H9 (cell line): ENCODE measurements around the gene SLC25A4. TPM values are rescaled to one million over a fixed set of nuclear protein-coding genes. Genes with fewer than 3 reads are reported as not detected.
"Not testable (repeated sequence)": the region's sequence is repeated elsewhere in the genome, so short reads cannot be mapped to it uniquely, and the experiment has no call there.

Source experiments
- DNase-seq: peaks from one replicate; pipeline ENCODE4 v3.0.0-alpha.2; 2017
- H2AFZ ChIP-seq: one replicate; pipeline ENCODE4 v1.6.1; 2013; ENCODE audit warnings: mild to moderate bottlenecking, low read length, control low read depth, moderate library complexity
- H2AK5ac ChIP-seq: 2 replicates; pipeline ENCODE4 v1.6.1; 2013; ENCODE audit warnings: low read length, control low read depth, mixed read lengths; ENCODE audit not compliant: insufficient read length
- H2BK120ac ChIP-seq: one replicate; pipeline ENCODE4 v1.6.1; 2013; ENCODE audit warnings: low read depth, mild to moderate bottlenecking, low read length, control low read depth, inconsistent platforms; ENCODE audit not compliant: poor library complexity, severe bottlenecking
- H2BK12ac ChIP-seq: 2 replicates; pipeline ENCODE4 v1.6.1; 2013; ENCODE audit warnings: low read length, control low read depth, mixed read lengths, low read depth; ENCODE audit not compliant: insufficient read length
- H2BK15ac ChIP-seq: 2 replicates; pipeline ENCODE4 v1.6.1; 2013; ENCODE audit warnings: low read depth, low read length, control low read depth
- H2BK20ac ChIP-seq: one replicate; pipeline ENCODE4 v1.6.1; 2013; ENCODE audit warnings: low read depth, mild to moderate bottlenecking, low read length, control low read depth, inconsistent platforms; ENCODE audit not compliant: poor library complexity, severe bottlenecking
- H2BK5ac ChIP-seq: 2 replicates; pipeline ENCODE4 v1.6.1; 2013; ENCODE audit warnings: low read length, control low read depth, mixed read lengths; ENCODE audit not compliant: insufficient read length
- H3K14ac ChIP-seq: 2 replicates; pipeline ENCODE4 v1.6.1; 2013; ENCODE audit warnings: low read length, control low read depth; ENCODE audit not compliant: insufficient read depth
- H3K18ac ChIP-seq: 2 replicates; pipeline ENCODE4 v1.6.1; 2013; ENCODE audit warnings: low read depth, mild to moderate bottlenecking, mixed read lengths, low read length, control low read depth; ENCODE audit not compliant: insufficient read length
- H3K23ac ChIP-seq: 2 replicates; pipeline ENCODE4 v1.6.1; 2013; ENCODE audit warnings: low read length, control low read depth, mixed read lengths, low read depth; ENCODE audit not compliant: insufficient read length
- H3K23me2 ChIP-seq: 2 replicates; pipeline ENCODE4 v1.6.1; 2013; ENCODE audit warnings: low read depth, mild to moderate bottlenecking, mixed read lengths, low read length, control low read depth; ENCODE audit not compliant: insufficient read length, poor library complexity, severe bottlenecking
- H3K27ac ChIP-seq: 2 replicates; pipeline ENCODE4 v1.5.1; 2013; ENCODE audit warnings: low read length, control low read depth, mixed read lengths, low read depth; ENCODE audit not compliant: insufficient read length
- H3K27me3 ChIP-seq: 2 replicates; pipeline ENCODE4 v1.6.1; 2013; ENCODE audit warnings: low read length, control low read depth, inconsistent platforms; ENCODE audit not compliant: insufficient read depth
- H3K4ac ChIP-seq: 2 replicates; pipeline ENCODE4 v1.6.1; 2013; ENCODE audit warnings: low read depth, mild to moderate bottlenecking, control low read depth, inconsistent platforms, low read length, moderate library complexity
- H3K4me1 ChIP-seq: 2 replicates; pipeline ENCODE4 v1.6.1; 2013; ENCODE audit warnings: low read length, control low read depth, inconsistent platforms; ENCODE audit not compliant: insufficient read depth
- H3K4me2 ChIP-seq: 2 replicates; pipeline ENCODE4 v1.6.1; 2013; ENCODE audit warnings: low read length, control low read depth, mixed read lengths; ENCODE audit not compliant: insufficient read length, insufficient read depth
- H3K56ac ChIP-seq: 2 replicates; pipeline ENCODE4 v1.6.1; 2013; ENCODE audit warnings: low read depth, mild to moderate bottlenecking, mixed read lengths, low read length, control low read depth; ENCODE audit not compliant: insufficient read length
- H3K79me1 ChIP-seq: 2 replicates; pipeline ENCODE4 v1.6.1; 2013; ENCODE audit warnings: low read depth, mild to moderate bottlenecking, moderate library complexity, low read length, control low read depth, inconsistent platforms; ENCODE audit not compliant: insufficient read depth, poor library complexity, severe bottlenecking
- H3K79me2 ChIP-seq: 2 replicates; pipeline ENCODE4 v1.6.1; 2013; ENCODE audit warnings: low read length, control low read depth, inconsistent platforms; ENCODE audit not compliant: insufficient read depth
- H3K9ac ChIP-seq: 2 replicates; pipeline ENCODE4 v1.6.1; 2013; ENCODE audit warnings: low read length, control low read depth, mixed read lengths; ENCODE audit not compliant: insufficient read length; ENCODE audit errors: extremely low read depth
- H3K9me3 ChIP-seq: one replicate; pipeline ENCODE4 v1.6.1; 2013; ENCODE audit warnings: low read depth, low read length, inconsistent platforms; ENCODE audit not compliant: control insufficient read depth
- H3T11ph ChIP-seq: one replicate; pipeline ENCODE4 v1.6.1; 2013; ENCODE audit warnings: mild to moderate bottlenecking, low read length, control low read depth, inconsistent platforms
- H4K20me1 ChIP-seq: one replicate; pipeline ENCODE4 v1.6.1; 2013; ENCODE audit not compliant: control insufficient read depth, insufficient read length, insufficient read depth
- H4K5ac ChIP-seq: 2 replicates; pipeline ENCODE4 v1.6.1; 2013; ENCODE audit warnings: low read depth, mild to moderate bottlenecking, mixed read lengths, low read length, control low read depth; ENCODE audit not compliant: insufficient read length
- H4K8ac ChIP-seq: replicated peaks from 2 replicates; pipeline ENCODE4 v1.6.1; 2013; ENCODE audit warnings: low read length, control low read depth, mixed read lengths, low read depth; ENCODE audit not compliant: insufficient read length
- H4K91ac ChIP-seq: 2 replicates; pipeline ENCODE4 v1.6.1; 2013; ENCODE audit warnings: low read depth, mild to moderate bottlenecking, moderate library complexity, mixed read lengths, low read length, control low read depth; ENCODE audit not compliant: insufficient read length
- H3K27ac Mint-ChIP-seq, 3 experiments: 2 replicates in 2 of 3; 3 replicates in 1 of 3; pipeline ENCODE4 v1.8.0; 2020 to 2021; ENCODE audit warnings: mixed read lengths in 3 of 3, mild to moderate bottlenecking in 1 of 3, moderate library complexity in 1 of 3
- H3K27me3 Mint-ChIP-seq: 2 replicates; pipeline ENCODE4 v1.8.0; 2021; ENCODE audit warnings: low read depth, mild to moderate bottlenecking, moderate library complexity, mixed read lengths
- H3K36me3 Mint-ChIP-seq, 3 experiments: 2 replicates in 2 of 3; 3 replicates in 1 of 3; pipeline ENCODE4 v1.8.0; 2020 to 2021; ENCODE audit warnings: low read depth in 3 of 3, mixed read lengths in 3 of 3; ENCODE audit not compliant: insufficient read depth in 1 of 3
- H3K4me1 Mint-ChIP-seq, 2 experiments: 2 replicates each; pipeline ENCODE4 v1.8.0; 2020; ENCODE audit warnings: mixed read lengths in 2 of 2
- H3K4me3 Mint-ChIP-seq, 2 experiments: 2 replicates in 1 of 2; 3 replicates in 1 of 2; pipeline ENCODE4 v1.8.0; 2020 to 2021; ENCODE audit warnings: mild to moderate bottlenecking in 2 of 2, mixed read lengths in 2 of 2, moderate library complexity in 1 of 2
- H3K9me3 Mint-ChIP-seq, 2 experiments: 2 replicates in 1 of 2; 3 replicates in 1 of 2; pipeline ENCODE4 v1.8.0; 2020; ENCODE audit warnings: mild to moderate bottlenecking in 2 of 2, mixed read lengths in 2 of 2, moderate library complexity in 1 of 2
- WGBS: extraction: QIAGEN DNeasy Blood & Tissue Kit; methylation state at CpG from one replicate; pipeline ENCODE4 v1.1.7; 2013; ENCODE audit warnings: missing lambda C conversion rate, low lambda C conversion rate, mixed read lengths; ENCODE audit not compliant: insufficient read length; ENCODE audit errors: extremely low coverage; 5-methylcytosine and 5-hydroxymethylcytosine counted together
- total RNA-seq: library from RNA; stranded (reverse); gene quantifications from 2 replicates; pipeline ENCODE4 v1.2.1, GENCODE V29; 2021
- TF ChIP-seq, protein P1 (sequence below): fragments of 200-600 bp; sonication (generic); conservative IDR thresholded peaks from 3 replicates; pipeline ENCODE4 v1.8.0; 2021; ENCODE audit warnings: antibody characterized with exemption, mild to moderate bottlenecking

Gene SLC25A4
- total RNA-seq, 1 experiment from 2014 or later = 54.4 TPM

DNA sequence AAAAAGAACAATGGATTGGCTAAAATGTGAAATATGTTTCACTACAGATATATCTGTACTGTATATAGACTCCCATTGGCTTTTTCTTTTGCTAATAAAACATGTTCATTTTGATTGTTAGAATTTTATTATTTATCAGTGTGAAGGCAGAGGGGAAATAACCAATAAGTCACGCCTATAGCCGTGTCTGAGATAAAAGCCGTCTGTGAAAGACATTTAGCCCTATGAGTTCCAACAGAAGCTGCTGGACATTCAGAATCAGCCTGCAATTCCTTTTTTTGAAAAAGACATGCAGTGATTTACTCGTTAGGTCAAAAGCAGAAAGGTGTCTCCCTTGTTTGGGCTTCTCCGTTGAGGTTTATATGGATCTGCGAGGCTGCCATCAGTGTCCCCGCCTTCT is 24.2 kb upstream of the SLC25A4 start:
- Mint-ChIP-seq H3K9me3 (no peaks in the 10 kb centered on the region), H3K27me3 (no peaks in the 10 kb centered on the region; the same call in 1 of the 2 replicates), H3K27ac (no peak overlapping the region), H3K36me3 (no peaks in the 10 kb centered on the region; a peak in 1 of 7 replicates), H3K4me3 (no peak overlapping the region), H3K4me1 (peaks cover 34 to 45% of the 10 kb centered on the region in 2 experiments)
- Histone ChIP-seq H3K18ac (no peak overlapping the region), H4K8ac (no peak overlapping the region), H3K23ac (no peak overlapping the region), H3K27me3 (no peaks in the 10 kb centered on the region), H3K79me1 (no peaks in the 10 kb centered on the region), H3K9ac (no peak overlapping the region), H2AFZ (no peak overlapping the region), H3K27ac (no peak overlapping the region), H3K14ac (no peak overlapping the region), H4K5ac (no peak overlapping the region), H4K91ac (no peak overlapping the region), H3K4ac (no peak overlapping the region), H3K4me2 (no peak overlapping the region), H2BK15ac (no peak overlapping the region), H2BK120ac (no peak overlapping the region), H2BK20ac (no peak overlapping the region), H2AK5ac (no peak overlapping the region), H3K4me1 (peaks cover 7% of the 10 kb centered on the region; the same call in 1 of the 2 replicates), H3T11ph (no peak overlapping the region), H3K56ac (no peak overlapping the region), H2BK12ac (no peak overlapping the region), H3K79me2 (no peaks in the 10 kb centered on the region), H3K23me2 (no peaks in the 10 kb centered on the region), H4K20me1 (no peaks in the 10 kb centered on the region), H3K9me3 (no peaks in the 10 kb centered on the region), H2BK5ac (no peak overlapping the region)
- TF ChIP-seq, protein P1, sequence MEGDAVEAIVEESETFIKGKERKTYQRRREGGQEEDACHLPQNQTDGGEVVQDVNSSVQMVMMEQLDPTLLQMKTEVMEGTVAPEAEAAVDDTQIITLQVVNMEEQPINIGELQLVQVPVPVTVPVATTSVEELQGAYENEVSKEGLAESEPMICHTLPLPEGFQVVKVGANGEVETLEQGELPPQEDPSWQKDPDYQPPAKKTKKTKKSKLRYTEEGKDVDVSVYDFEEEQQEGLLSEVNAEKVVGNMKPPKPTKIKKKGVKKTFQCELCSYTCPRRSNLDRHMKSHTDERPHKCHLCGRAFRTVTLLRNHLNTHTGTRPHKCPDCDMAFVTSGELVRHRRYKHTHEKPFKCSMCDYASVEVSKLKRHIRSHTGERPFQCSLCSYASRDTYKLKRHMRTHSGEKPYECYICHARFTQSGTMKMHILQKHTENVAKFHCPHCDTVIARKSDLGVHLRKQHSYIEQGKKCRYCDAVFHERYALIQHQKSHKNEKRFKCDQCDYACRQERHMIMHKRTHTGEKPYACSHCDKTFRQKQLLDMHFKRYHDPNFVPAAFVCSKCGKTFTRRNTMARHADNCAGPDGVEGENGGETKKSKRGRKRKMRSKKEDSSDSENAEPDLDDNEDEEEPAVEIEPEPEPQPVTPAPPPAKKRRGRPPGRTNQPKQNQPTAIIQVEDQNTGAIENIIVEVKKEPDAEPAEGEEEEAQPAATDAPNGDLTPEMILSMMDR = no peak
- DNase-seq = no peak
- WGBS = no CpG with 5 or more reads among the region's 7 CpGs

DNA sequence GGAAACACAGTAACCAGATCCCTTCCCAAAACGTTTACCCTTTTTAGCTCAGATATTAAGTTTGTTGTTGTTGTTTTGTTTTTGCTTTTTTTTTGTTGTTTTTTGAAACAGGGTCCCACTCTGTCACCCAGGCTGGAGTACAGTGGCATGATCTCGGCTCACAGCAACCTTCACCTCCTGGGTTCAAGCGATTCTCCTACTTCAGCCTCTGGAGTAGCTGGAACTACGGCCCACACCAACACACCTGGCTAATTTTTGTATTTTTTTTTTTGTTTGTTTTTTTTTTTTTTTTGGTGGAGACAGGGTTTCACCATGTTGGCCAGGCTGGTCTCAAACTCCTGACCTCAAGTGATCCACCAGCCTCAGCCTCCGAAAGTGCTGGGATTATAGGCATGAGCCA is 23.6 kb upstream of the SLC25A4 start:
- not testable (repeated sequence) for H3K4ac ChIP-seq, H3K9ac ChIP-seq, H4K5ac ChIP-seq, H2BK20ac ChIP-seq, H3T11ph ChIP-seq, H3K27ac Mint-ChIP-seq, H4K8ac ChIP-seq, H3K23me2 ChIP-seq, H2BK12ac ChIP-seq, H3K4me1 ChIP-seq, H3K14ac ChIP-seq, H2BK120ac ChIP-seq, H4K20me1 ChIP-seq, H3K36me3 Mint-ChIP-seq, H2BK15ac ChIP-seq, H3K27me3 ChIP-seq, DNase-seq, H4K91ac ChIP-seq, H3K56ac ChIP-seq, H3K27ac ChIP-seq, H3K18ac ChIP-seq, H3K79me1 ChIP-seq, H3K4me2 ChIP-seq, H2AK5ac ChIP-seq, H3K4me3 Mint-ChIP-seq, H3K27me3 Mint-ChIP-seq, H3K23ac ChIP-seq, H3K79me2 ChIP-seq, H2AFZ ChIP-seq, H3K9me3 Mint-ChIP-seq, H3K9me3 ChIP-seq, H2BK5ac ChIP-seq
- WGBS = no CpG with 5 or more reads among the region's 5 CpGs
- H3K4me1 Mint-ChIP-seq = peaks cover 34 to 40% of the 10 kb centered on the region in 2 experiments
